Colonic mucosa (tissue), 4 donors: Measurements from ENCODE around the gene F12. TPM values are rescaled to one million over a fixed set of nuclear protein-coding genes. Genes with fewer than 3 reads are reported as not detected.
A peak's percentile ranks its signal among the peaks of the same experiment; 100 is the strongest.
"Not testable (repeated sequence)": the region's sequence is repeated elsewhere in the genome, so short reads cannot be mapped to it uniquely, and the experiment has no call there.

ENCODE experiments used
- DNase-seq: peaks from one replicate; pipeline ENCODE4 v3.0.0-alpha.2; 2020
- H3K27ac ChIP-seq: fragments of 200-600 bp; one replicate; pipeline ENCODE4 v1.8.0; 2021
- H3K27me3 ChIP-seq: fragments of 200-600 bp; one replicate; pipeline ENCODE4 v1.8.0; 2021
- H3K36me3 ChIP-seq: fragments of 200-600 bp; one replicate; pipeline ENCODE4 v1.8.0; 2021
- H3K4me1 ChIP-seq: fragments of 200-600 bp; one replicate; pipeline ENCODE4 v1.8.0; 2021; ENCODE audit warnings: mild to moderate bottlenecking
- H3K4me3 ChIP-seq: fragments of 200-600 bp; one replicate; pipeline ENCODE4 v1.8.0; 2021
- H3K9ac ChIP-seq, 2 donors: one replicate each; pipeline ENCODE4 v1.7.0; 2013; ENCODE audit warnings: control low read depth in 2 of 2, low read depth in 2 of 2, low read length in 2 of 2
- H3K9me3 ChIP-seq: fragments of 200-600 bp; one replicate; pipeline ENCODE4 v1.8.0; 2021
- CTCF ChIP-seq: fragments of 200-600 bp; IDR thresholded peaks from one replicate; pipeline ENCODE4 v1.8.0; 2022; ENCODE audit warnings: antibody characterized with exemption, mild to moderate bottlenecking
- intact Hi-C: fragments of 100-400 bp; cut with DNase I; formaldehyde crosslinking; loops from one replicate; pipeline ENCODE4 v1.14.1; 2022
- total RNA-seq, 2 donors: library from RNA; stranded (reverse); fragmentation: NEBNext Ultra II Directional in 1 of 2; extraction: Animal tissue kit (Norgen Biotek cat#: 25700) in 1 of 2; gene quantifications; one replicate each; pipeline ENCODE4 v1.2.1, GENCODE V29; 2021
- donor health status: healthy.
- donor health status: DM: no; HTN: no; CAD: no.
- donor health status: DM: no; HTN: no; CAD: no.

Gene F12
- total RNA-seq, 2 donors from 2014 or later, result 14.7 to 34.0 TPM

- Histone ChIP-seq H3K9ac (peak overlapping the region; percentile 59 to 72), H3K4me3 (peak overlapping the region; percentile 58), H3K4me1 (peaks cover 7% of the 10 kb centered on the region), H3K9me3 (no peaks in the 10 kb centered on the region), H3K36me3 (no peaks in the 10 kb centered on the region), H3K27ac (peak overlapping the region; percentile 72), H3K27me3 (no peaks in the 10 kb centered on the region)
- peak; percentile 83 for DNase-seq
- intact Hi-C loops, result no loop called here
- no peak for TF ChIP-seq CTCF
These were observed 46.5 kb downstream of the F12 start for GRCh38 chr5:177362610-177363507.

GRCh38 chr5:177362292-177362609, 47.1 kb downstream of the F12 start:
- Histone ChIP-seq H3K27ac (no peak overlapping the region), H3K36me3 (no peaks in the 10 kb centered on the region), H3K9ac (peak overlapping the region; percentile 50 to 59), H3K27me3 (no peaks in the 10 kb centered on the region), H3K4me1 (peaks cover 7% of the 10 kb centered on the region), H3K9me3 (no peaks in the 10 kb centered on the region), H3K4me3 (no peak overlapping the region)
- intact Hi-C loops, result no loop called here
- no peak for DNase-seq
- no peak for TF ChIP-seq CTCF

GRCh38 chr5:177361418-177362291, 47.7 kb downstream of the F12 start:
- Histone ChIP-seq H3K27me3 (no peaks in the 10 kb centered on the region), H3K4me1 (peaks cover 7% of the 10 kb centered on the region), H3K4me3 (no peak overlapping the region), H3K27ac (no peak overlapping the region), H3K9ac (peak overlapping the region in 1 of 2 donors; percentile 50), H3K9me3 (no peaks in the 10 kb centered on the region), H3K36me3 (no peaks in the 10 kb centered on the region)
- intact Hi-C loops, result no loop called here
- no peak for TF ChIP-seq CTCF
- DNase-seq, result no peak

- H3K27me3 ChIP-seq, H3K9ac ChIP-seq, H3K27ac ChIP-seq, H3K4me3 ChIP-seq, H3K4me1 ChIP-seq, DNase-seq, H3K36me3 ChIP-seq, intact Hi-C loops, H3K9me3 ChIP-seq: not testable (repeated sequence)
These were observed 48.6 kb downstream of the F12 start for GRCh38 chr5:177360740-177361139.

- Histone ChIP-seq H3K27me3 (no peaks in the 10 kb centered on the region), H3K4me1 (peaks cover 7% of the 10 kb centered on the region), H3K4me3 (no peak overlapping the region), H3K27ac (no peak overlapping the region), H3K36me3 (no peaks in the 10 kb centered on the region), H3K9me3 (no peaks in the 10 kb centered on the region), H3K9ac (no peak overlapping the region)
- intact Hi-C loops, result no loop called here
- TF ChIP-seq CTCF, result no peak
- no peak for DNase-seq
These were observed 49.5 kb downstream of the F12 start for GRCh38 chr5:177359860-177360259.
